Liver (tissue), 9 donors: Measurements from ENCODE around the gene BIN2. TPM values are rescaled to one million over a fixed set of nuclear protein-coding genes. Genes with fewer than 3 reads are reported as not detected.
A peak's percentile ranks its signal among the peaks of the same experiment; 100 is the strongest.

Source experiments
- DNase-seq: peaks from one replicate; pipeline ENCODE4 v3.0.0-alpha.2; 2017; ENCODE audit warnings: low spot score
- H3K27ac ChIP-seq, 2 donors: one replicate each; pipeline ENCODE4 v1.7.0; 2013; ENCODE audit warnings: inconsistent platforms in 2 of 2, low read length in 2 of 2, control low read depth in 1 of 2, low read depth in 1 of 2, mild to moderate bottlenecking in 1 of 2
- H3K27me3 ChIP-seq, 4 donors: one replicate each; pipeline versions ENCODE4 v1.6.1 to v1.7.0; 2013; ENCODE audit warnings: low read length in 3 of 4, inconsistent platforms in 1 of 4, mild to moderate bottlenecking in 1 of 4, moderate library complexity in 1 of 4; ENCODE audit not compliant: control insufficient read depth in 4 of 4, insufficient read depth in 4 of 4
- H3K36me3 ChIP-seq, 4 donors: one replicate each; pipeline versions ENCODE4 v1.6.1 to v1.7.0; 2013; ENCODE audit warnings: low read length in 3 of 4, mild to moderate bottlenecking in 3 of 4, low read depth in 1 of 4, moderate library complexity in 1 of 4; ENCODE audit not compliant: control insufficient read depth in 4 of 4, insufficient read depth in 3 of 4
- H3K4me1 ChIP-seq, 4 donors: one replicate each; pipeline versions ENCODE4 v1.6.1 to v1.7.0; 2013; ENCODE audit warnings: low read length in 3 of 4, mild to moderate bottlenecking in 3 of 4, moderate library complexity in 1 of 4; ENCODE audit not compliant: control insufficient read depth in 4 of 4, insufficient read depth in 4 of 4
- H3K4me3 ChIP-seq, 3 donors: one replicate each; pipeline versions ENCODE4 v1.6.1 to v1.7.0; 2013; ENCODE audit warnings: low read length in 3 of 3, control low read depth in 1 of 3, low read depth in 1 of 3, mild to moderate bottlenecking in 1 of 3
- H3K9ac ChIP-seq, 2 donors: one replicate each; pipeline ENCODE4 v1.7.0; 2013; ENCODE audit warnings: low read length in 2 of 2, mild to moderate bottlenecking in 2 of 2, moderate library complexity in 2 of 2, control low read depth in 1 of 2, low read depth in 1 of 2
- H3K9me3 ChIP-seq, 4 donors: one replicate each; pipeline versions ENCODE4 v1.6.1 to v1.7.0; 2013; ENCODE audit warnings: low read length in 3 of 4; ENCODE audit not compliant: control insufficient read depth in 4 of 4
- ATF3 ChIP-seq: IDR thresholded peaks from 2 replicates; pipeline ENCODE4 v1.6.1; 2016; ENCODE audit warnings: antibody characterized with exemption
- CTCF ChIP-seq: fragments of 150-350 bp; IDR thresholded peaks from 2 replicates; pipeline ENCODE4 v1.5.1; 2017; ENCODE audit warnings: improper control_type of control experiment, low read depth, low read length; ENCODE audit not compliant: missing input control
- EGR1 ChIP-seq, 2 donors: IDR thresholded peaks; 2 replicates each; pipeline ENCODE4 v1.6.1; 2016 to 2018; ENCODE audit warnings: antibody characterized with exemption in 2 of 2, low read depth in 2 of 2
- FOXA1 ChIP-seq: IDR thresholded peaks from 2 replicates; pipeline ENCODE4 v1.6.1; 2016; ENCODE audit warnings: antibody characterized with exemption
- FOXA2 ChIP-seq: IDR thresholded peaks from 2 replicates; pipeline ENCODE4 v1.6.1; 2016; ENCODE audit warnings: antibody characterized with exemption
- GABPA ChIP-seq, 2 donors: IDR thresholded peaks in 1 of 2; conservative IDR thresholded peaks in 1 of 2; 2 replicates each; pipeline ENCODE4 v1.6.1; 2016; ENCODE audit warnings: antibody characterized with exemption in 2 of 2, mild to moderate bottlenecking in 1 of 2, moderate library complexity in 1 of 2
- HNF4A ChIP-seq, 2 donors: conservative IDR thresholded peaks; 2 replicates each; pipeline ENCODE4 v1.6.1; 2016; ENCODE audit warnings: antibody characterized with exemption in 2 of 2, mild to moderate bottlenecking in 2 of 2
- HNF4G ChIP-seq: IDR thresholded peaks from 2 replicates; pipeline ENCODE4 v1.6.1; 2016; ENCODE audit warnings: antibody characterized with exemption
- JUND ChIP-seq, 2 donors: IDR thresholded peaks; 2 replicates each; pipeline ENCODE4 v1.6.1; 2016; ENCODE audit warnings: antibody characterized with exemption in 2 of 2
- MAX ChIP-seq: IDR thresholded peaks from 2 replicates; pipeline ENCODE4 v1.6.1; 2016; ENCODE audit warnings: antibody characterized with exemption
- NR2F2 ChIP-seq: IDR thresholded peaks from 2 replicates; pipeline ENCODE4 v1.6.1; 2016; ENCODE audit warnings: antibody characterized with exemption
- RAD21 ChIP-seq, 2 donors: IDR thresholded peaks; 2 replicates each; pipeline ENCODE4 v1.6.1; 2016; ENCODE audit warnings: antibody characterized with exemption in 2 of 2, mild to moderate bottlenecking in 2 of 2
- REST ChIP-seq: IDR thresholded peaks from 2 replicates; pipeline ENCODE4 v1.6.1; 2016; ENCODE audit warnings: antibody characterized with exemption, mild to moderate bottlenecking
- RXRA ChIP-seq, 2 donors: IDR thresholded peaks; 2 replicates each; pipeline ENCODE4 v1.6.1; 2017 to 2018; ENCODE audit warnings: antibody characterized with exemption in 2 of 2, mild to moderate bottlenecking in 1 of 2
- SP1 ChIP-seq: IDR thresholded peaks from 2 replicates; pipeline ENCODE4 v1.6.1; 2018; ENCODE audit warnings: antibody characterized with exemption, mild to moderate bottlenecking
- TAF1 ChIP-seq: conservative IDR thresholded peaks from 2 replicates; pipeline ENCODE4 v1.6.1; 2016; ENCODE audit warnings: antibody characterized with exemption, mild to moderate bottlenecking
- YY1 ChIP-seq: IDR thresholded peaks from 2 replicates; pipeline ENCODE4 v1.6.1; 2016; ENCODE audit warnings: antibody characterized with exemption, mild to moderate bottlenecking
- ZBTB33 ChIP-seq: IDR thresholded peaks from 2 replicates; pipeline ENCODE4 v1.6.1; 2016; ENCODE audit warnings: antibody characterized with exemption
- WGBS: extraction: QIAGEN DNeasy Blood & Tissue Kit; methylation state at CpG from one replicate; pipeline ENCODE4 v1.1.7; 2013; 5-methylcytosine and 5-hydroxymethylcytosine counted together
- polyA plus RNA-seq, 2 donors: library from polyadenylated mRNA; stranded (reverse) in 1 of 2; unstranded in 1 of 2; fragments of 200-250 nt in 1 of 2; fragments of >200 nt in 1 of 2; fragmentation: Nextera tagmentation in 1 of 2; extraction: Ambion mirVana in 1 of 2; gene quantifications; one replicate each; pipeline versions ENCODE4 v1.2.1 to v1.2.3, GENCODE V29; 2013 to 2015
- total RNA-seq, 2 donors: library from RNA; depleted of rRNA; stranded (reverse); fragments of >200 nt; gene quantifications; one replicate each; pipeline ENCODE4 v1.2.3, GENCODE V29; 2014
- donor health status: healthy.
- donor health status: healthy.
- donor health status: healthy.
- donor health status: healthy.
- donor health status: healthy.

BIN2 gene
- total and polyA plus RNA-seq, 4 donors: 1.9 to 10.2 (median 4.4) TPM

- peak; percentile 74 for TF ChIP-seq TAF1
- peak in 1 of 2 donors; percentile 48 for TF ChIP-seq RAD21 (IDR thresholded peaks at IDR 0.05)
- no peak for TF ChIP-seq GABPA (IDR thresholded peaks at IDR 0.05 in 1 of 2, conservative IDR thresholded peaks at IDR 0.05 in 1 of 2)
- no peak for TF ChIP-seq FOXA1
- TF ChIP-seq EGR1 (IDR thresholded peaks at IDR 0.05; ENCODE audit: low read depth in 2 of 2): no peak
- TF ChIP-seq HNF4A (conservative IDR thresholded peaks at IDR 0.05): peak; percentile 83 to 90
- TF ChIP-seq MAX: peak; percentile 27
- no peak for TF ChIP-seq CTCF
- no peak for TF ChIP-seq YY1
- TF ChIP-seq FOXA2: no peak
- peak; percentile 97 for TF ChIP-seq SP1
- TF ChIP-seq NR2F2: no peak
- peak in 1 of 2 donors; percentile 31 for TF ChIP-seq RXRA (IDR thresholded peaks at IDR 0.05)
- no peak for TF ChIP-seq ATF3
- peak; percentile 35 for TF ChIP-seq REST
- TF ChIP-seq ZBTB33: no peak
- peak; percentile 91 for TF ChIP-seq HNF4G
- TF ChIP-seq JUND (IDR thresholded peaks at IDR 0.05): no peak
- Histone ChIP-seq H3K9ac (peak within 1 kb of the TSS; percentile 57 to 64), H3K4me1 (peaks cover 0 to 17% (median 13%) of the 10 kb centered on the region in 4 donors), H3K4me3 (peak within 1 kb of the TSS; percentile 54 to 86 (median 68)), H3K27me3 (no peaks in the 10 kb centered on the region), H3K36me3 (no peaks in the 10 kb centered on the region), H3K9me3 (no peaks in the 10 kb centered on the region), H3K27ac (peak within 1 kb of the TSS; percentile 74 to 76)
- peak; percentile 58 for DNase-seq
- WGBS: under 1% methylated on average over 83 of the region's 83 CpGs
Measured at GRCh38 chr12:51270067-51270950, 53.7 kb downstream of the BIN2 start, which contains the start of gene SMAGP. Gene SMAGP, minus strand, starts transcription at chr12:51270415. Its CDS starts 1,137 bp downstream, at chr12:51269278.
